Renal pelvis (tissue), 4 donors: ENCODE data around the gene METTL16. TPM values are rescaled to one million over a fixed set of nuclear protein-coding genes. Genes with fewer than 3 reads are reported as not detected.

Source experiments
- DNase-seq: peaks from one replicate; pipeline ENCODE4 v3.0.0-alpha.2; 2013
- polyA plus RNA-seq, 3 donors: library from polyadenylated mRNA; unstranded; fragments of 120-200 nt; gene quantifications; one replicate each; pipeline ENCODE4 v1.2.1, GENCODE V29; 2013; ENCODE audit not compliant: insufficient read length in 3 of 3

Gene METTL16
- polyA plus RNA-seq, 3 donors = 33.1 to 37.8 (median 36.0) TPM

DNA sequence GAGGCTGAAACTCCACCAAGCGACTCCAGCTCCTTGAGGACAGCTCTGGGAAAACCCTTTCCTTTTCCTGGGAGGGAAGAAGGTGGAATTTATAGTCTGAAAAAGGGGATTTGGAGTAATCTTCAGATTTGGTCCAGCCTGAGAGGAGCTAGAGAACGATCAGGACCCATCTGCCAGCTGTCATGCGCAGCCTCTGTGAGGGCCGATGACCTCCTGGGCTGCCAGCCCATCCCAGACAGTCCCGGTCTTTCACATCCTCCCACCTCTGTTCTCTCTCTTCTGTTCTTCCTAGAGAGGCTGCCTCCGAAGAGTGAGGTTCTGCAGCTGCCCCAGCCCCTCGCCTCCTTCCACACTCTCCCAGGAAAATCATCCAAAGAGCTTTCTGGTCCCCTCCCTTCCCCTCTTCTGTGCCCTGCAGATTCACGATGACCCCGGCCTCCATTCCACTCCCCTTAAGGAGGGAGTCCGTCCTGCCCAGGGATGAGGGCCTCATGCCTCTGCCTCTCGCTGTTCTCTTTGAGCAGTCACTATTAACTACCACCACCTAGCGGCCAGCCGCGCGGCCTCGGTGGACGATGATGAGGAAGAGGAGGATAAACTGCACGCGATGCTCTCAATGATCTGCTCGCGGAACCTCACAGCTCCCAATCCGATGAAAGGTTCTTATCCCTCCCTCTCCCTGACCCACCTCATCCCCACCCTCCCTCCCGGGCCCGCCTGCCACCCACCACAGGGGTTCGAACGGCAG lies 144.8 kb downstream of the METTL16 start:
- no peak for DNase-seq

Other genes with a start within 250 kb of the METTL16 start
- gene SMG6, start 208.1 kb downstream of the METTL16 start, polyA plus RNA-seq = 10 to 100 TPM; 31.9 to 38.1 (median 32.9) TPM
- 10 to 100 TPM; 15.7 to 27.0 (median 22.2) TPM for gene SRR, start 207.9 kb downstream of the METTL16 start, polyA plus RNA-seq
- gene TSR1, start 175.4 kb downstream of the METTL16 start, polyA plus RNA-seq = 10 to 100 TPM; 36.0 to 43.9 (median 39.3) TPM
- 10 to 100 TPM; 71.5 to 89.4 (median 79.0) TPM for gene SGSM2, start 174.4 kb downstream of the METTL16 start, polyA plus RNA-seq
- gene MNT, start 110.8 kb downstream of the METTL16 start, polyA plus RNA-seq = 10 to 100 TPM; 16.5 to 23.1 (median 22.9) TPM
- gene PAFAH1B1, start 81.8 kb upstream of the METTL16 start, polyA plus RNA-seq = 100 to 1,000 TPM; 117 to 163 (median 139) TPM
- gene CLUH, start 199.9 kb upstream of the METTL16 start, polyA plus RNA-seq = 10 to 100 TPM; 53.5 to 74.8 (median 63.5) TPM
- under 1 TPM; 0.14 to 0.43 (median 0.27) TPM for gene CCDC92B, start 237.8 kb upstream of the METTL16 start, polyA plus RNA-seq